Fibroblast of skin of scalp (primary cell): Measurements from ENCODE around the gene SLC7A5.
A peak's percentile ranks its signal among the peaks of the same experiment; 100 is the strongest.
"Not testable (repeated sequence)": the region's sequence is repeated elsewhere in the genome, so short reads cannot be mapped to it uniquely, and the experiment has no call there.

Source experiments
- DNase-seq: peaks from one replicate; pipeline ENCODE4 v3.0.0-alpha.2; 2013

SLC7A5 gene

DNA sequence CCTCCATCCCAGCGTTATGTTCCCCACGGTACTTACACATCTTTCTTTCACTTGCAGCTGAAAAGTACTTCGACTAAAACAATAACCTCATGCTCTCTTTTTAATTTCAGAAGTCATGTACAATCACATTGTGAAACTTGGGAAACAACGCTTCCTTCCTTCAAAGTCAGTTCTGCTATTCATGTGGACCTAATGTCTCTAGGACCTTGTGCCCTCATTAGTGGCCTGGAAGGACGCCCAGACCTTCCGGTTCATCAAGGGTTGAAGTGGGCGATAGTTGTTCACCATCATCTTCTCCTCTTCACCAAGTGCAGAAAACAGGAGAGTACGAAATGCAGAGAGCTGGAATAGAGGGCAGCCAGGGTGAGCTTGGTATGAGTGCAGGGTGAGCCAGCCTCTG, 18.6 kb upstream of the SLC7A5 start:
- not testable (repeated sequence) for DNase-seq

DNA sequence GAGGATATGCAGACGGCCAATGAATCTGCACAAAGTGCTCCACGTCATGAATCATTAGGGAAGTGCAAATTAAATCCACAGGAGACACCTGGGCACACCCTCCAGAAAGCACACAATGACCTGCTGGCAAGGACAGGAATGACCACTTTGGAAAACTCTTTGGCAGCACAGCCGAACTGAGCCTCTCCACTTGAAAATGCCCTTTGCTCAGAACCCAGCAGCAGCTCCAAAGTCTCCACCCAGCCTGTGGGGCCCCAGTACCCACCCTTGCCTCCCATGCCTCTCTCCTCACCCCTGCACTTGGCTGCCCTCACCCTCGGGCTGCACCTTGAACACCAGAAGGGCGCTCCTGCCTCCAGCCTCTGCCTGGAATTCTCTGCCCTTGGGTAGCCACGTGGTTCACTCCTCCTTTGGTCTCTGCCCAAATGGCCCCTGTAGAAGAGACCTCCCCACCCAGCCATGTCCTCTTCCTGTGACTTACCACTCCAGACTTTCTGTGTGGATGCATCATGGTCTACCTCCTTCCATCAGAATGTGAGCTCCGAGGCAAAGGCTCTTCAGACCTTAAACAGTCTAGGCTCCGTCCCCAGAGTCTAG, 16.2 kb upstream of the SLC7A5 start:
- not testable (repeated sequence) for DNase-seq

DNA sequence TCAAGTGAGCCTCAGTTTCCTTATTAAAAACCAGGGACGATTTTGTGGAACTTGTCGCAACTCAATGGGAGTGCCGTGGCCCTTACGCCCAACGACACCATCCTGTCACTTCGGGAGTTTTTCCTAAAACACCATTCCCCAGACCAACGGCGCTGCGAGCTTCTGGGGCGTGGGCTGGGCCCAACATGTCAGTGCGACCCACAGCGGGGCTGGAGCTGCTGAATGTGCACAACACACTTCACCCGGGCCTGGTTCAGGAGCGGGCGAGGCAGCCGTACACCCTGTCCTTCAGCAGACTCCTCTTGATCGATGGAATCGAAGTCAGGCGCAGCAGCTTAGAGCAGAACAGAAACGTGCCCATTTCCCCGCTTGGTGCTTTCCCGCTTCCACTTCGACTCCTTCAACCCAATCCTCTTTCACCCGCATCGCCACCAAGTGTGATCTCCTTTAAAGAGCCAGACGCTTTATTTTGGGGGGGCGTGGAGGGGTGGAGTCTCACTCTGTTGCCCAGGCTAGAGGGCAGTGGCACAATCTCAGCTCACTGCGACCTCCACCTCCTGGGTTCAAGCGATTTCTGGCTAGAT, 13.2 kb upstream of the SLC7A5 start:
- DNase-seq = no peak

DNA sequence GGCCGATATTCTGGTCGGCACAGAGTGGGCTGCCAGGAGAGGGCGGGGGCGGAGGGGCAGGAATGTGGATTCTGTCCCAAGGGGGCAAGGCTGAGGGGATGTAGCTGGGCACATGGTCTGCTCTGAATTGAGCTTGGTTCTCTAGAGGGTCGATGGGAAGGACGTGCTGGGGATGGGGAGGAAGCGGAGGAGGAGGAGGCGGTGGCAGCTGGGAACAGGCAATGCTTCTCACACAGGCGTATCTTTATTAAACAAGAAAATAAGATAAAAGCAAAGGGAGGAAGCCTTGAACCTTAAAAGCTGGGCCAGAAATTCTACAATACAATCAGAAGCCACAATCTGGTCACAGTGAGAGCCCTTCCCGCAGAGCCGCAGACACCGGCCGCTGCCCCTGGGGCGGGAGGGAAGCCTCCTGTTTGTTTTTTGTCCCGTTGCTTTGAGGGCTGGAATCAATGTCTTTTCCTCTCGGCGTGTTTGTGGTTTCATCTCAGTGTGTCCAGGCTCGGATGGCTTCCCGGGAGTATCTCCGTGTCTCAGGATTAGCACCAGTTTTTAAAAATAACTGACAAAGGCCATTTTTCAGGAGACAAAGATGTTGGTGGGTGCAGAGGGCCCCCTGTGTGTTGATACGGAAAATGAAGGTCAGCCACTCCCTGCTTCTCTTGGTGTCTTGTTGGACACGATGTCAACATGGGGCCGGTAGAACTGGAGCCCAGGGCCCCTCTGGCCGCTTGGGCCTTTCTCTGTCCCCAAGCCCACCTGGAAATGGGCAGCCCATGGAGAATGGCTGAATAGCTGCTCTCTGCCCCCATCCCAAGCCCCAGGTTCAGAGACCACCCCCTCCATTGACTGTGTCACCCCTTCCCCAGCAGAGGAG, 12.3 kb upstream of the SLC7A5 start:
- DNase-seq = peak; percentile 43

DNA sequence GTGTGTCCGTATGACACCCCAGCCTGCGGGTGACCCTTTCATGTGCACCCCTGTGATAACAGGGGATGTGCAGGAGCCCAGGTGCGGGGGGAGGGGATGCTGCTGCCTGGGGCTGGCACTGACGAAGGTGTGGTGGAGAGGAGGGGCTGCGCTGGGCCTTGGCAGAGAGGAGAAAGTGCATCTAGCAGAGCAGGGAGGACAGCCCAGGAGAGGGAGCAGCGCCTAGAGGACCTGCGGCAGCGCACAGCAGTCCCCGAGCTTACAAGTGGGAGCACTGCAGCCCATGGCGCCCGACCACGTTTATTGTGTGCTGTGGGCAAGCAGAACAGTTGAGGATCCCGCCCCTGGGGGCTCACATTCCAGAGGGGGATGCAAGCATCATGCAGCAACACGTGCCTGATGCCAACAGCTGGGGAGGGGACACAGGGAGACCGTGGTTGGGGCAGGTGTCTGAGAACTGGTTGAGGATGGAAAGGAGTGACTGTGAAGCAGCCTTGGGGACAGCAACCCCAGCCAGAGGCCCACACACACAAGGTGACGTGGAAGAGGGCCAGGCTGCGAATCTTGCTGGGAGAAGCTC, 10.9 kb upstream of the SLC7A5 start:
- DNase-seq = no peak

DNA sequence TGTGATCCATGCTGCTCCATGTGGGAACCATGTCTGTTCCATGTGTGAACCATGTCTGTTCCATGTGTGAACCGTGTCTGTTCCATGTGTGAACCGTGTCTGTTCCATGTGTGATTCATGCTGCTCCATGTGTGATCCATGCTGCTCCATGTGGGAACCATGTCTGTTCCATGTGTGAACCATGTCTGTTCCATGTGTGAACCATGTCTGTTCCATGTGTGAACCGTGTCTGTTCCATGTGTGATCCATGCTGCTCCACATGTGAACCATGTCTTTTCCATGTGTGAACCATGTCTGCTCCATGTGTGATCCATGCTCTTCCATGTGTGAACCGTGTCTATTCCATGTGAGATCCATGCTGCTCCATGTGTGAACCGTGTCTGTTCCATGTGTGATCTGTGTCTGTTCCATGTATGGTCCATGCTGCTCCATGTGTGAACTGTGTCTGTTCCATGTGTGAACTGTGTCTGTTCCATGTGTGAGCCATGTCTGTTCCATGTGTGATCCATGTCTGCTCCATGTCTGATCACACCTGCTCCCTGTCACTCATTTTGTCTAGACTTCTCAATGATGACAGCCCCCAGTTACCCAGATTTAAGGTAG, 10.2 kb upstream of the SLC7A5 start:
- DNase-seq = not testable (repeated sequence)

DNA sequence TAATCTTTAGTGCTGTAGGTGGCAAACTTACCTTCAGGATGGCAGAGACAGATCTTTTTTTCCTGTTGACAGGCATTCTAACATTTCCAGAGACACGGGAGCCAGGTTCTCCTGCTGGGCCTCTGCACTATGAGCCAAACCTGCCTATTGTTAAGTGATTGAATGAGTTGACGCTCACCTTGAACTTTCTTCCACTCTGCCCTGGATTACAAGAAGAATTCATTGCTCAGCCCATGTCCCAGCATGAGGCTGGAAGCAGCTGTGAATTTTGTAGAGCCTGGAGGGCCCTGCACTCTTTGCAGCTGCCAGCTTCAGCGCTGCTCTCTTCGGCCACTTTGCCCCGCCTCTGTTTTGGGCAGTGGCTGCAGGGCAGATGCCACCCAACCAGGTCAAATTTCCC, 9.4 kb upstream of the SLC7A5 start:
- no peak for DNase-seq

DNA sequence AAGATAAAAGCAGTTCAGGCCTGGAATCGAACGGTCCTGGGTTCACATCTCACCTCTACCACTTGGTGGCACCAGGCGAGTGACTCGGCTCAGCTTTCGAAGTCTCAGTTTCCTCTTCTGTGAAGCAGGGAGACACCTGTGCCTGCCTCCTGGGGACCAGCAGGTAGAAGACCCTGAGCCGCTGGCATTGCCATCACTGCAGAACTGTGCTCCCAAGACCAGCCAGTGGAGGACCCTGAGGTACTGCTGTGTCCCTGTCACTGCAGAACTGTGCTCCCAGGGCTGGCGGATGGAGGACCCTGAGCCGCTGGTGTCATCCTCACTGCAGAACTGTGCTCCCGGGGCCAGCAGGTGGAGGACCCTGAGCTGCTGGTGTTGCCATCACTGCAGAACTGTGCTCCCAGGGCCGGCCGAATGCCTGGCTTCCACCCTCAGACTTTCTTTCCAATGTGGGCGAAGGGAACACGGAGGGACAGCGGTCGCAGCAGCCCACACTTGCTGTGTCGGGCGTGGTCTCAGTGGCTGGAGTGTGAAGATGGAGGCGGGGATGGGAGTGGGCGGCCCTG, 8.7 kb upstream of the SLC7A5 start:
- DNase-seq = no peak

DNA sequence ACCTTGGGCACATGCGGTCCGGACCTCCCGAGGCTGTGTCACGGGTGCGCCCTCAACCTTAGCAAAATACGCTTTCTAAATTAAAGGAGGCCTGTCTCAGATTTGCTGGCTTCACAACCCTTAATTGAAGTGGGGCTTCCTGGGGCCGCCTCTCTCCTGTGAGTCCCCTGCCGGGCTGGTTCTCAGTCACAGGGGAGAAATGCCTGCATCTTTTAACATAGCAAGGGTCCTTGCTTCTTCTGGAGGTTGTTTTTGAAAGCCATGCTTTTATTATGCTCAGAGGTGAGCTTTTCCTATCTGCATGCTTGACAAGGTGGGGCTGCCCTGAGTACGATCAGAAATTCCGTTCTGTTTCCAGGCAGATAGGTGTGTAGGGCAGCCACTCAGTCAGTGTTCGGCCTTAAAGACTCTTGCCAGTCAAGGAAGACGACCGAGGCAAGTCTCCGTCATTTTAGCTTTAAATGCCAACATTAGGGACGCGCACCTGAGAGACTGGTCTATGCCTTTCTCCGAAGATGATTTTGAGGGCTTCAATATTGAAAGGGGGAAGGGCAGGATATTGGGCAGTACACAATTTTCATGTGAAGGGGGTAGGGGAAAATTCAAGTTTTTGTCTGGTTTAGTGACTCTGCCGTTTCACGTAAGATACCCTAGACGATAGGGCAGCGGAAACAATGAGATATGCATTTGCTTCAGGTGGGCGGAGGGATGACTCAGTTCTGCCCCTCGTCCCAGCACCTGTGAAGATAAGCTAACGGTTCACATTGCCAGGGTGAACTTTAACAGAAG, 5.5 kb upstream of the SLC7A5 start:
- no peak for DNase-seq

DNA sequence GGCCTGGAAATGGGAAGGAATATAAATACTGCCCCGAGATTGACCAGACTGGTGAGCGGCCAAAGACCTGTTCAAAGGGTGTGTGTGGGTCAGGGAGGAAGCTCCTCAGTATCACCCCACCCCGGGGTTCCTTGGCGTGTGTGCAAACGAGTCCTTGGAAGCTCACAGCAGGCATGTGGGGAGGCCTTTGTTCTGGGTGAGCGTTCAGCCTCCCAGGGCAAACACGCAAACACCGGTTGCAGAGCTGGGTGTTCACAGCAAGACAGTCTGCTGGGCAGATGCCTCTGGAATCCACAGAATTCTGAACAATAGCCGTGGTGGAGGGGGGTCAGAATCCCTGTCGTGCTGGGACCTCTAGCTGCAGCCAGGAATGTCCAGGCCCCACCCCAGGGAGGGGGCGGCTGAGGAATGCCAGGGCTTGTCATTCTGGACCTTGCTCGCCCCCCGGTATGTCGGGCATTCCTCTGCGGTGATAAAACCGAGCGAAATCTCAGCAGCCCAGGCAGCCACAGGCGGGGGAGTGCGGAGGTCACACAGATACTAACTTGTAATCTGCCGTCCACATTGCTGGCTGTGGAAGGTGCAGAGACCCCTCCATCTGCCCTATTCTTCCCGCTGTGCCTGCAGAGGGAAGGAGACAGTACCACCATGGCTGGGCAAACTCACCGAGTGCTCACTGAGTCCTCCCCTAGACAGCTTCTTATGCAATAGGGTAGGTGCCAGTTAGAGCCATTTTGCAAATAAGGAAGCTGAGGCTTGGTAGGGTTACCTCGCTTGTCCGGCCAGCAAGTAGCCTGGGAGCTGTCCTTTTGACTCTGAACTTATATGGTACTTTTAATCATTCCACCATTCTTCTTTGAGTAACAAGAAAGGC, 1.3 kb upstream of the SLC7A5 start:
- peak; percentile 98 for DNase-seq

DNA sequence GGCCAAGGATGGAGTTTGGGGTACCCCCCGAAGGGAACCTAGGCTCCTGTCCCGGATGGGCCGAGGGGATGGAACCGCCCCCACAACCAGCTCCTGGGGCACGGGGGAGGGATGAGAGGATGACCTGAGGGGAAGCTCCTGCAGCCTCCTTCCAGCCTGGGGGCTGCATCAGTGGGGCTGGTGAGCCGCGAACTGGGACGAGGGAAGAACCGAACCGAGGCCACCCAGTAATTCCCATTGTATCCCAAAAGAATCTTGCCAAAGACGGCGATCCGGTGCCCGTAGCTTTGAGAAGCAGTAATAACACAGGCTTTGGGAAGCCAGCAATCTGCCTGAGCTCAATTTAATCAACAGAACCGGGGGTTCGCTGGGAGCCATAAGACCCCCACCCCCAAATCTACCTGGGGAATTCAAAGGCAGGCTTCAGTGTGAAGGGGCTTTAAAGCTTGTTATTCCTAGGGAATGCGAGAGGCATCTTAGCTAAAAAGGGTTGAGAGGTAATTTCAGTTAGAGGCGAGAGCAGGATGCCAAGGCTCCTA, 641 bp upstream of the SLC7A5 start:
- DNase-seq = not testable (repeated sequence)

DNA sequence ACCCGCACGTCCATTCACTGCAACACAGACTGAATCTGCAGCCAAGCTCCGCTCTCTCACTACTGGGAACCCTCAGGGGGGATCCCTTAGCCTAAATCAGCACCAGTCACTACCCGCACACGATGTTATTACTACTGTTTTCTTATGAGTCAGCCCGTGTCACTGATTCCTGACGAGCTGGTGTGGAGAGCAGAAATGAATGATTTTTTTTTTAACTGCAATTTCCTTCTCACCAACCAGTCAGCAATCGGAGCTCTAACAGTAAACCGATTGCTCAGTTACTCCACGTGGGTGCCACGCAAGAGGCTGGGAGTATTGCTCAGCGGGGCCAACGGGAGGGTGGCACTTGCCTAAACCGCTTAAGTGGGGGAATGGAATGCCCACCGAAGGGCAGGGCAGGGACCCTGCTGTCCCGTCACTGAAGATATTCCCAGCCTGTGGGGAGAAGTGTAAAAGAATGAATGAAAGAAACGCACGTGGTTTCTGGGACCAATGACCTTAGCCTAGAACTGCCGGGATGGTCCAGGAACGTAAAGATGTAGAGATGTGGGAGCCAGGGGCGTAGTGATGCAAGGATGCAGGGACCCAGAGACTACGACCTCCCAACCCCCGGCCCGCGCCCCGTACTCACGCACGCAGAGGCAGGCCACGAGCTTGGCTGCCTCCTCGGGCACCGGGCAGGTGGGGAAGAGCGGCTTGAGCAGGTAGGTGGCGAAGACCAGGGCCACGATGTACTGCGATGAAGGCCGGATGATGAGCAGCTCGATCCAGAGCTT, 865 bp downstream of the SLC7A5 start:
- DNase-seq = peak; percentile 88

DNA sequence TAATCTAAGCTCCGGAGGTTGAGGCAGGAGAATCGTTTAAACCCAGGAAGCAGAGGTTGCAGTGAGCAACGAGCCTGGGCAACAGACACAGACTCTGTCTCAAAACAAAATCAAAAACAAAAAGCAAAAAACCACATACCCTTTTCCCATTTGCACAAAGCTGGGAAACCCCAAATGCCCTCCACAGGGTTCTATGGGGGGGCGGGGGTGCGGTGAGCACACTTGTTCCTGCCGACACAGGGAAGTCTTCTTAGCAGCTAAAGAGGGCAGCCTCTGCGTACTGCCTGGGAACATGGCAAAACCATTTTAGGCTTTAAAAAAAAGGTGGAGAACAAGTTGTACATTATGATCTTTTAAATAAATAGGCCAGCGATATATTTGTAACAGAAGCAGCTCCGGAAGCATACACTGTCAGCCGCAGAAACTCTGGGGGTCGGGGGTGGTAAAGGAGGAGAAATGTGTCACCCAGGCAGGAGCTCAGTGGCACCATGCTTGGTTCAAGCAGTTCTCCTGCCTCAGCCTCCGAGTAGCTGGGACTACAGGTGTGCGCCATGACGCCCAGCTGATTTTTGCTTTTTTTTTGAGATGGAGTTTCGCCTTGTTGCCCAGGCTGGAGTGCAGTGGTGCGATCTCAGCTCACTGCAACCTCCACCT, 3.3 kb downstream of the SLC7A5 start:
- not testable (repeated sequence) for DNase-seq

DNA sequence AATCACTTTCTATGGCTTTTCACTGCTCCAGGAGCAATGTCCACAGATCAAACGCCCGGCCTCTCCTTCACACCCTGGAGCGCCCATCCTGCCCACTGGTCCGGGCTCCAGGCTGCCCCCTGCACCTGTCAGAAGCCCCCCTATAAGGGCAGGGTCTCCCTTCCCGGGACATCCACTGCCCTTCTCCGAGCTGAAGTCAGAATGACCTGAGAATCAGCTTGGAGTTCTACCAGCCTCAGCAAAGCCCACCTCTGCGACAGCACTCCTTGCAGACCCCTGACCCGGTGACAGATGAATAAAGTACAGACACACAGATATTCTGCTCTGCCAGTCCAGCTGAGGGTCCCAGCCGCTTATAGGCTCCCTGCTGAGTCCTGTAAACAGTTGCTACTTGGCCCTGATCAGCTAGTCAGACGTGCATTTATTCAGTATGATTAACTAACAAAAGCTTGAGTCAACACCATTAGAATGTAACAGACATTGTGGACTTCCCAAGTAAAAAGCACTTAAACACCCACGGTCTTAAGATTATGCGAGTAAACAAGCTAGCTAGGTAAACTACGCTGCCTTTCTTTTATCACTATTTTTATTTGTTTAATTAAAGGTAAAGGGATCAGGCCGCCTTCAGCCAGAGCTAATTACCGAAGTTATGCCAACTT, 4.8 kb downstream of the SLC7A5 start:
- no peak for DNase-seq

DNA sequence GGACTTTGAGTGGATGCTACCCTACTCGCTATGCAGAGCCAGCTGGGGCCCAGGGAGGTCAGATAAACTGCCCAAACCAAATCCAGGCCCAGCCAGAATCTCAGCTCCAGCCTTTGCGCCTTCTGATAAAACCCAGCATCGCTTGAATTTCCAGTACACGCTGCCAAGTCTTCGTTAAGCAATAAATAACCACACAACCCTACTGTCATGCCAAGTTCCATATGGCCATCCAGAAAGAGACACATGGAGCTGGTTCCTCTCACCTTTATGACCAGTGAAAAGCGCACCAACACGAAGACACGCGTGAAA, 6.0 kb downstream of the SLC7A5 start:
- DNase-seq = not testable (repeated sequence)

DNA sequence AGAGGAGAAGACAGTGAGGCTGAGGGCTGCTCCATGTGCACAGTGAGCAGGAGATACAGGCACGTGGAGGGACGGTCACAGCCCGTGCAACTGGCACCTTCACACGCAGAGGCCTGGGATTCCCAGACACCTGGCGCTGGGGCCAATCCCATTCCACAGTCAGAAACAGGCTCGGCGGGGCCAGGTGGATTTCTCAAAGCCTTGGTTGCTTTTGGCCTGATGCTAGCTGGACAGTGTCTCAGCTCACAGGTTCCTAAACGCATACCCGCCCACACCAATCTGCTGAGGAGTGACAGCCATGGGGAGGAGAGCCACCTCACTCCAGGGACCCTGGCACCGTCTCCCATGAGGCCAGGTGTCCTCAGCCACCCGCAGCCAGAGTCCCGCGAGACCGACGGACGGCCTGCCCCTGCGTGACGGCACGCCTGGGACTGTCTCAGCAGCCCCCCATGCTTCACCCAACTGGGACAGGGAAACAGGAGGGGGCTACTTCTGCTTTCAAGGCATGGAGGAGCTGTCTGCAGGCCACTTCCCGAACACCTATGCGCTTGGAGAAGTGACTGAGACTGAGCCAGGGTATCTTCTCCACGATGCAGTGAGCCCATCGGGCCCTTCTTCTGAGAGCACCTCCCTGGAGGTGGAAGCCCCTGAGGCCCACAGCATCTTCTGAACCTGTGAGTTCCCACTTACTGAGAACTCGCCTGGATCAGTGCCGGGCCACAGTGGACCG, 6.5 kb downstream of the SLC7A5 start:
- DNase-seq = not testable (repeated sequence)

DNA sequence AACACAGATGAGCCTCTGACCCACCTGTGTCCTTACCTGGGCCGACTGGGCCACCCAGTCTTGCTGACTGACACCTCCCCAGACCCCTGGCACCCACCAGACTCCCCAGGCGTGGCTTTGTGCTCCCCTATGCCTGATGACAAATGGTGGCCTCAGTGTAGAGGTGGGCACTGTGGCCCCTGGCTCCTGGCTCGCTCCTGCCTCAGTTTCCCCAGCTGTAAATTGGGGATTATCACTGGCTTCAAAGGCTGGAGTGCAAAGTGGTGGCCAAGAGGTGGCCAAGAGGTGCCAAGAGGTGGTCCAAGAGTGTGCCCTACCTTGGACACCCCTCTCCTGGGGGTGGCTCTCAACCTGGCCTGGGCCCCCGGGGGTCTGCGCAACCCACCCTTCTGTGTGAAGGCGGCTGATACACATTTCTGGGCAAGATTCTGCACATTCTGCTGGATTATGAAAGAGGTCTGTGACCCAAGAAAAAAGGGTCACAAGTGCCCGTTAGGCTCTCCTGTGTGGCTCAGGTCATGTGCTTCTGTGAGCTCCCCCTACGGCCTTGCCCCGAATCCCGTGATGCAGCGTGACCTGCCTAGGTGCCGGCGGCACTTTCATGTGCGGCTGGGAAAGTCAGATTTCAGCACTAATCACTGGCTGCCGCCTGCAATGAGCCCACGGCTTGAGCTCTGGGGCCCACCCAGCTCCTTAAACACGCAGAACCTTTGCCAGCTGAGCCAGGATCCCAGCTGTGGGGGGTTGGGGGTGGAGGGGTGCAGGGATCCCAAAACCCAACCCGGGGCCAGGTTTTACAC, 7.8 kb downstream of the SLC7A5 start:
- not testable (repeated sequence) for DNase-seq
